Measurements from ENCODE around the gene INO80D. TPM values are rescaled to one million over a fixed set of nuclear protein-coding genes. Genes with fewer than 3 reads are reported as not detected.
"Not testable (repeated sequence)": the region's sequence is repeated elsewhere in the genome, so short reads cannot be mapped to it uniquely, and the experiment has no call there.

The INO80D gene
- 1 to 10 TPM; 5.2 to 9.0 (median 8.2) TPM for total RNA-seq
- long read RNA-seq, partial matches to known transcripts, result 1 of 1 reads
- long read RNA-seq, other reads (novel, unspliced or antisense), result 0 of 1 reads

- H3K4me1 ChIP-seq, result peaks cover 0 to 10% (median 4%) of the 10 kb centered on the region in 4 donors
- peak within 1 kb of the TSS; percentile 65 to 85 (median 77) for H3K4me3 ChIP-seq
- intact Hi-C loops (cut with DNase I), result loop anchor here in 1 of 2 donors (10.0 kb wide), 1 partner anchor 69 kb away; the partner anchor contains the start of genes EEF1B2 and NDUFS1
These were observed at the start of gene INO80D for GRCh38 chr2:206085742-206086445. Gene INO80D, minus strand, starts transcription at chr2:206086174. Its CDS starts 23,158 bp downstream, at chr2:206063016.

DNA sequence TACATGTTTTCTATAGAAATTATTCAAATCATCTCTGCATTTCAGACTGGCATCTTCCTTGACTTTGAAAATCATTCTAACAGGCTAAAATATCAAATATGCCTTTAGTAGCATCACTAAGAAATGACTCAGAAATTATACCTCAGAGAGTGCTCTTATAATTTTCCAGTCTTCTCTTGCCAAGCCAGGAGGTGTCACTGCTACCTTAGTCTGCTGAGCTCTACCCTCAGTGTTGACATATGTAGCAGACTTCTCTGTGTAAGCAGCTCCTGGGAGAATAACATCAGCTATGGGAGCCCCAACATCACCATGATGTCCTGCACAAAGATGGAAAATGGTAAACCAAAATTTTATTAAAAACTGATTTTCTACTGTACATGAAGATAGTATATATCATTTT lies 41.7 kb upstream of the INO80D start:
- H3K9me3 ChIP-seq, result no peaks in the 10 kb centered on the region
- H3K27ac ChIP-seq, result no peak overlapping the region
- peaks cover 7 to 96% (median 31%) of the 10 kb centered on the region in 4 donors for H3K36me3 ChIP-seq
- H3K4me3 ChIP-seq, result no peak overlapping the region
- H3K27me3 ChIP-seq, result no peaks in the 10 kb centered on the region
- H3K4me1 ChIP-seq, result no peaks in the 10 kb centered on the region
- no peak for TF ChIP-seq CTCF (IDR thresholded peaks at IDR 0.05)
- no peak for TF ChIP-seq POLR2A (IDR thresholded peaks at IDR 0.05)
- intact Hi-C loops (cut with DNase I), result no loop called here
- ATAC-seq (no peak), DNase-seq (no peak)

More at GRCh38 chr2:206085742-206086445, at the start of gene INO80D:
- TF ChIP-seq POLR2A (IDR thresholded peaks at IDR 0.05) (peak; percentile 83), CTCF (IDR thresholded peaks at IDR 0.05) (peak; percentile 41 to 50 (median 46))
- no peaks in the 10 kb centered on the region for H3K36me3 ChIP-seq
- peak within 1 kb of the TSS; percentile 97 to 99 (median 97) for H3K27ac ChIP-seq
- no peaks in the 10 kb centered on the region for H3K9me3 ChIP-seq
- peak; percentile 76 to 85 (median 81) for DNase-seq
- WGBS (ENCODE audit: insufficient coverage, low coverage, low lambda C conversion rate, missing lambda C conversion rate), result 0% methylated on average over 34 of the region's 39 CpGs
- no peaks in the 10 kb centered on the region for H3K27me3 ChIP-seq
- ATAC-seq, result peak; percentile 82 to 92 (median 86)

DNA sequence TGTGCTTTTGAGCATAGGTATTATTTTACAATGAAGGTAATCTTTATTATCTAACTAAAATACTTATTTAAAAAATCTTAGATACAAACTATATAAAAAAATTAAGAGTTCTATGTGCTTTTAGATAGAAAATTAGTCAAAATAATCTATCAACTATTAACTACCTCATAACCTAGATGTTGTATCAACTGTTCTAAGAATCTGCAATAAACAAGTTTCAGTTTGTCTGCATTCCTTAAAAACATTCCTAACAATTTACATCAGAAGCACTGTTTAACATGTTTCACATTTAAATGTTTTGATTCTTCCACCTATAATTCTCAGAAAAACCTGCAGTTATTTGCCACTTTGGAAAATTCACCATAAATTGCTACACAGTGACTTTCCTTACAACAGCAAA lies 39.9 kb upstream of the INO80D start:
- intact Hi-C loops (cut with DNase I), result no loop called here
- TF ChIP-seq CTCF (IDR thresholded peaks at IDR 0.05), result no peak
- TF ChIP-seq POLR2A (IDR thresholded peaks at IDR 0.05), result no peak
- DNase-seq (no peak), ATAC-seq (no peak)
- H3K4me1 ChIP-seq, result no peaks in the 10 kb centered on the region
- no peaks in the 10 kb centered on the region for H3K27me3 ChIP-seq
- no peak overlapping the region for H3K4me3 ChIP-seq
- no peaks in the 10 kb centered on the region for H3K9me3 ChIP-seq
- H3K36me3 ChIP-seq, result peaks cover 7 to 96% (median 38%) of the 10 kb centered on the region in 4 donors
- H3K27ac ChIP-seq, result no peak overlapping the region

DNA sequence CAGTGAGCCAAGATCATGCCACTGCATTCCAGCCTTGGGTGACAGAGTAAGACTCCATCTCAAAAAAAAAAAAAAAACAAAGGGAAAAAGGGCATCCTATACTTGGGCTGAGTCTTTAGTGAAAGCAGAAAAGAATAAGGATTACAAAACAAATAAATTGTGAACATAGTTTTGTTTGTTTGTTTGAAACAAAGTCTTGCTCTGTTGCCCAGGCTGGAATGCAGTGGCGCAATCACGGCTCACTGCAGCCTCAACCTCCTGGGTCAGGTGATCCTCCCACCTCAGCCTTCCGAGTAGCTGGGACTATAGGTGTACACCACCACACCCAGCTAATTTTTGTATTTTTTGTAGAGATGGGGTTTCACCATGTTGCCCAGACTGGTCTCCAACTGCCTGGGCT lies 36.6 kb upstream of the INO80D start:
- H3K4me1 ChIP-seq; H3K27me3 ChIP-seq; H3K4me3 ChIP-seq; H3K9me3 ChIP-seq; DNase-seq; intact Hi-C loops (cut with DNase I); H3K27ac ChIP-seq: not testable (repeated sequence)
- peak in 1 of 4 donors; percentile 22 for ATAC-seq
- peaks cover 5 to 77% (median 30%) of the 10 kb centered on the region in 4 donors for H3K36me3 ChIP-seq
- WGBS (ENCODE audit: insufficient coverage, low coverage, low lambda C conversion rate, missing lambda C conversion rate), result 67% methylated on average over 1 of the region's 3 CpGs

- TF ChIP-seq POLR2A (IDR thresholded peaks at IDR 0.05) (no peak), CTCF (IDR thresholded peaks at IDR 0.05) (no peak)
- Histone ChIP-seq H3K27ac (no peak overlapping the region), H3K4me1 (no peaks in the 10 kb centered on the region), H3K36me3 (peaks cover 0 to 22% (median 3%) of the 10 kb centered on the region in 4 donors), H3K27me3 (no peaks in the 10 kb centered on the region), H3K9me3 (no peaks in the 10 kb centered on the region), H3K4me3 (no peak overlapping the region)
- no peak for DNase-seq
- intact Hi-C loops (cut with DNase I), result no loop called here
- WGBS (ENCODE audit: insufficient coverage, low coverage, low lambda C conversion rate, missing lambda C conversion rate), result 100% methylated on average over 1 of the region's 21 CpGs
- ATAC-seq, result peak in 1 of 4 donors; percentile 39
These were observed 30.3 kb upstream of the INO80D start for GRCh38 chr2:206116278-206116677.
